HepG2 (cell line): ENCODE measurements around the gene CBFA2T2. TPM values are rescaled to one million over a fixed set of nuclear protein-coding genes. Genes with fewer than 3 reads are reported as not detected.

Source experiments
- BRF2 ChIP-seq: sonication (generic); formaldehyde crosslinking; IDR thresholded peaks from 2 replicates; pipeline ENCODE4 v1.8.1; 2022; ENCODE audit warnings: mild to moderate bottlenecking, missing genetic modification reagents
- FOXA1 ChIP-seq, 2 experiments: fragments of 450-650 bp in 1 of 2; sonication (generic) in 1 of 2; formaldehyde crosslinking in 1 of 2; IDR thresholded peaks; 2 replicates each; pipeline versions ENCODE4 v1.4.0 to v1.6.1; 2016 to 2020; ENCODE audit warnings: missing genetic modification reagents in 1 of 2
- GTF3A ChIP-seq: sonication (generic); formaldehyde crosslinking; conservative IDR thresholded peaks from 2 replicates; pipeline ENCODE4 v1.4.0; 2020; ENCODE audit warnings: mild to moderate bottlenecking, missing genetic modification reagents
- KDM2A ChIP-seq: sonication (generic); formaldehyde crosslinking; IDR thresholded peaks from 2 replicates; pipeline ENCODE4 v1.4.0; 2020; ENCODE audit warnings: low read depth, missing genetic modification reagents, borderline replicate concordance
- MXD3 ChIP-seq: IDR thresholded peaks from 2 replicates; pipeline ENCODE4 v1.6.1; 2016; ENCODE audit warnings: mild to moderate bottlenecking, missing biosample characterization, missing genetic modification reagents
- NKX3-1 ChIP-seq: sonication (generic); formaldehyde crosslinking; IDR thresholded peaks from 2 replicates; pipeline ENCODE4 v1.5.0; 2020; ENCODE audit warnings: missing genetic modification reagents
- POLR2A ChIP-seq, 2 experiments: IDR thresholded peaks; 2 replicates each; pipeline ENCODE4 v1.6.1; 2011; ENCODE audit warnings: low read depth in 2 of 2, low read length in 2 of 2, mild to moderate bottlenecking in 1 of 2, moderate library complexity in 1 of 2; ENCODE audit not compliant: insufficient read depth in 1 of 2
- RERE ChIP-seq: IDR thresholded peaks from 2 replicates; pipeline ENCODE4 v1.6.1; 2016; ENCODE audit warnings: low read depth, missing genetic modification reagents, missing compliant biosample characterization
- SP2 ChIP-seq: sonication (generic); formaldehyde crosslinking; IDR thresholded peaks from 2 replicates; pipeline ENCODE4 v1.5.1; 2020; ENCODE audit warnings: mild to moderate bottlenecking, missing genetic modification reagents
- SSRP1 ChIP-seq: IDR thresholded peaks from 2 replicates; pipeline ENCODE4 v1.6.1; 2016; ENCODE audit warnings: control low read depth
- ZBTB2 ChIP-seq: sonication (generic); formaldehyde crosslinking; IDR thresholded peaks from 2 replicates; pipeline ENCODE4 v1.8.0; 2022; ENCODE audit warnings: low read depth, missing genetic modification reagents
- ZMYM4 ChIP-seq: sonication (generic); formaldehyde crosslinking; IDR thresholded peaks from 2 replicates; pipeline ENCODE4 v1.8.1; 2023; ENCODE audit warnings: mild to moderate bottlenecking, missing genetic modification reagents
- ZNF160 ChIP-seq: sonication (generic); formaldehyde crosslinking; IDR thresholded peaks from 2 replicates; pipeline ENCODE4 v1.8.0; 2022; ENCODE audit warnings: mild to moderate bottlenecking, inconsistent platforms, missing genetic modification reagents
- ZNF260 ChIP-seq: sonication (generic); formaldehyde crosslinking; IDR thresholded peaks from 2 replicates; pipeline ENCODE4 v1.4.0; 2020; ENCODE audit warnings: missing genetic modification reagents, low read depth, mild to moderate bottlenecking, borderline replicate concordance
- ZNF292 ChIP-seq: sonication (generic); formaldehyde crosslinking; IDR thresholded peaks from 2 replicates; pipeline ENCODE4 v1.8.1; 2022; ENCODE audit warnings: mild to moderate bottlenecking, low read depth, missing genetic modification reagents, borderline replicate concordance
- ZNF460 ChIP-seq: sonication (generic); formaldehyde crosslinking; IDR thresholded peaks from 2 replicates; pipeline ENCODE4 v1.5.1; 2020; ENCODE audit warnings: missing genetic modification reagents, mild to moderate bottlenecking, borderline replicate concordance
- ZNF563 ChIP-seq: sonication (generic); formaldehyde crosslinking; IDR thresholded peaks from 2 replicates; pipeline ENCODE4 v1.8.0; 2022; ENCODE audit warnings: mild to moderate bottlenecking, moderate library complexity, missing genetic modification reagents
- ZNF574 ChIP-seq: sonication (generic); formaldehyde crosslinking; IDR thresholded peaks from 2 replicates; pipeline ENCODE4 v1.4.0; 2020; ENCODE audit warnings: missing genetic modification reagents
- ZNF839 ChIP-seq: sonication (generic); formaldehyde crosslinking; IDR thresholded peaks from 2 replicates; pipeline ENCODE4 v1.4.0; 2020; ENCODE audit warnings: missing genetic modification reagents, mild to moderate bottlenecking, borderline replicate concordance
- polyA plus RNA-seq, 8 experiments: library from polyadenylated mRNA; depleted of rRNA in 3 of 8; stranded (reverse) in 7 of 8; unstranded in 1 of 8; fragments of >200 nt; fragmentation: Illumina TruSeq in 4 of 8; extraction: Trizol in 4 of 8; gene quantifications; 2 replicates each; pipeline versions ENCODE4 v1.2.1 to v1.2.3, GENCODE V29; 2011 to 2016; ENCODE audit warnings: low read depth in 4 of 8, missing spikeins in 1 of 8, mixed read lengths in 1 of 8; ENCODE audit not compliant: insufficient read depth in 1 of 8
- total RNA-seq, 5 experiments: library from RNA; depleted of rRNA; stranded (reverse); fragments of >200 nt; fragmentation: Illumina TruSeq; extraction: Trizol; gene quantifications; 2 replicates each; pipeline ENCODE4 v1.2.3, GENCODE V29; 2016; ENCODE audit warnings: low read depth in 1 of 5

CBFA2T2 gene
- total and polyA plus RNA-seq, 2 of the 13 experiments (the other 11 are each of a cell fraction or from before 2014, with no cell fraction given) = 6.3 to 21.2 TPM

- TF ChIP-seq ZBTB2 (CRISPR knock-in tag) (no peak), SP2 (0 out of 2 replicates have a peak, but pooled peaks have one; percentile 24), ZMYM4 (CRISPR knock-in tag) (no peak), KDM2A (CRISPR knock-in tag) (no peak; the same call in 1 of the 2 replicates), SSRP1 (peak; percentile 22; the same call in 1 of the 2 replicates), ZNF160 (CRISPR knock-in tag) (no peak), FOXA1 (IDR thresholded peaks at IDR 0.05) (no peak), FOXA1 (CRISPR knock-in tag; IDR thresholded peaks at IDR 0.05) (no peak), GTF3A (CRISPR knock-in tag) (no peak), ZNF460 (no peak), ZNF292 (no peak), RERE (CRISPR knock-in tag) (no peak), ZNF260 (no peak), NKX3-1 (CRISPR knock-in tag) (no peak), ZNF563 (CRISPR knock-in tag) (no peak), MXD3 (no peak), ZNF839 (CRISPR knock-in tag) (no peak), POLR2A (IDR thresholded peaks at IDR 0.05; ENCODE audit: insufficient read depth in 1 of 2, low read depth in 2 of 2, low read length in 2 of 2) (peak in 1 of 2 experiments; percentile 49; a peak in 2 of 4 replicates), BRF2 (CRISPR knock-in tag) (no peak), ZNF574 (CRISPR knock-in tag) (no peak)
Observed at GRCh38 chr20:33654680-33655161, 164.8 kb downstream of the CBFA2T2 start (continued).
